Hepatic stellate cell (primary cell): ENCODE data around the gene CCL3.
"Not testable (repeated sequence)": the region's sequence is repeated elsewhere in the genome, so short reads cannot be mapped to it uniquely, and the experiment has no call there.

Experiments used
- DNase-seq: peaks from one replicate; pipeline ENCODE4 v3.0.0; 2011; ENCODE audit warnings: low spot score

Gene CCL3

GRCh38 chr17:36115649-36115977 is 25.7 kb upstream of the CCL3 start:
- DNase-seq, result not testable (repeated sequence)

GRCh38 chr17:36114971-36115648 is 25.2 kb upstream of the CCL3 start:
- DNase-seq, result not testable (repeated sequence)

- DNase-seq, result not testable (repeated sequence)
These were observed 23.2 kb upstream of the CCL3 start for GRCh38 chr17:36113131-36113530.

DNA sequence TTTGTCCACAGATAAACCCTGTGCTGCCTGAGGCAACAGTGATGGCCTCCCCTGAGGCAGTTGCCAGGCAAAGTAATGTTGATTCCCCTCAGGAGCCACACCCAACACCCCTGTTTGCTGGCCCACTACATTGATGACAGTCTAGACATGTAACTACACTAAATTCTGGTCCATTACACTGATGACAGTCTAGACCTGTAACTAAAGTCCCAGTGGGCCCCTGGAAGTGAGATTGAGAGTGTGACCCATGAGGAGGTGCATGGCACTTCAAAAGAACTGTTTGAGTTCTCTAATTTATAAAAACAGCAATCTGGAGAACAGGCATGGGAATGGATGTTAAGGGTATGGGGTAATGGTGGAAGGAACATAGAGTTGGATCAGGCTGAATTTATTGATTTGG is 22.6 kb upstream of the CCL3 start:
- DNase-seq, result no peak

DNA sequence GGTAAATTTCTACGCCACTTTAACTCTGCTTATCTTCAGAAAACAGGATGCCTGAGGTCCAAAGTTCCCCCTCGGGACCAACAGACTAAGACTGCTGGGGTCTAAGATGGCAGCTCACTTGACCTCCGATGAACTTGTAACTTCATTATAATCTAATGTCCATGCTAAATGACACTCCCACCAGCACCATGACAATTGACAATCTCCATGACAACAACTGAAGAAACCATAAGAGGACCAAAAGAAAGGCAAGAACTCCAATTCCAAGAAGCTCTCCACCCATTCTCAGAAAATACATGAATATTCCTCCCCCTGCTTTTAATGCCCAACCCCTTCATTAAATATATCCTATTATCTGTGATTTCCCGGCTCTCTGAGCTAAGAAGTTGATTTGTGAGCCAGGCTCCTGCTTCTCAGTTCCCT is 21.1 kb upstream of the CCL3 start:
- no peak for DNase-seq

DNA sequence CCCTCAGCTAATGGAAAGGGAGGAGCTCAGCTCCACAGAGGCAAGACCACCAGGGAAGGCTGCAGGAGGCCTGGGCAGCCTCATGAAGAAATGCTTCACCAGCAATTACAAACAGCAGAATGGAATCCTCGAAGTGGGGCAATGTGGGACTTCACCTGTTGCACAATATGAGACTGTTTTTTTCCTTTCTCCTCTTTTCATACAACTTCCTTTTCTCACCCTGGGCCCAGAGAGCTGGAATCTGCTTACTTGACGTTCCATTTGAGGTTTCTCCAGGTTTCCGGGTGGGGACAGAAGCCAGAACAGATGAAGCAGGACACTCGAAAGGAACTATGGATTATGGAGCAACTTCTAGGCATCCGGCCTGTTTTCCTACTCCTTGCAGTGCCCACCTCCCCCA is 18.3 kb upstream of the CCL3 start:
- not testable (repeated sequence) for DNase-seq

- no peak for DNase-seq
These were observed 17.7 kb upstream of the CCL3 start for GRCh38 chr17:36107660-36108059.

DNA sequence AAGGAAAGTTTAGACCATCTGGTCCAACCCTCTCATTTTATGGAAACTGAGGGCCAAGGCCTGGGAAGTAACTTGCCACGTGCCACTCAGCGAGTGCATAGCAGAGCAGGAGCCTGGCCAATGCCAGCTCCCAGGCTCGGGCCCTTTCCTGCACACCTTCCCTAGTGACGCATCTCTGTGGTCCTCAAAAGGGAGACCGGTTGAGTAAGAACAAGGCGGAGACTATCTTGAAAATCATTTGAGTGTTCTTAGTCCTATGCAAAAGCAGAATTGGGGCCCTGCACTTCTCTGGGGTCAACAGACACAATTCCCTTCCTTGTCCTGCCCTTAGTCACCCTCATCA is 16.5 kb upstream of the CCL3 start:
- no peak for DNase-seq

- no peak for DNase-seq
These were observed 16.0 kb upstream of the CCL3 start for GRCh38 chr17:36105781-36106492.

- DNase-seq, result no peak
These were observed 14.8 kb upstream of the CCL3 start for GRCh38 chr17:36104701-36105181.

DNA sequence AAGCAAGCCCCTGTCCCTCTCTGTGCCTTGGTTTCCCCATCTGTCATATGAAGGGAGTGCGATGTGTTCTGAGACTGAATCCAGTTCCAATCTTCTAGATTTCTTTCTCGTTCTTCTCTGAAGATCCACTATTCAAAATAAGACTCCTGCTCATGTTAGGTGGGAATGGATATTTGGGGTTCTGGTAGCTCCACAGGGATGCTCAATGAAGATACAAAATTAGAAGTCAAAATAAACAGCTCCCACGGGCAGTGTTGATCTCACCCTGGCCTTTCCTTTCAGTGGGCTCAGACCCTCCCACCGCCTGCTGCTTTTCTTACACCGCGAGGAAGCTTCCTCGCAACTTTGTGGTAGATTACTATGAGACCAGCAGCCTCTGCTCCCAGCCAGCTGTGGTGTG is 14.3 kb upstream of the CCL3 start:
- not testable (repeated sequence) for DNase-seq

- not testable (repeated sequence) for DNase-seq
These were observed 13.5 kb upstream of the CCL3 start, which contains the start of gene CCL4 for GRCh38 chr17:36103401-36103975. TSS of gene CCL4 (plus strand) at chr17:36103827. CDS start at chr17:36103906, 79 bp downstream.

- not testable (repeated sequence) for DNase-seq
These were observed 9.1 kb upstream of the CCL3 start for GRCh38 chr17:36099004-36099403.

DNA sequence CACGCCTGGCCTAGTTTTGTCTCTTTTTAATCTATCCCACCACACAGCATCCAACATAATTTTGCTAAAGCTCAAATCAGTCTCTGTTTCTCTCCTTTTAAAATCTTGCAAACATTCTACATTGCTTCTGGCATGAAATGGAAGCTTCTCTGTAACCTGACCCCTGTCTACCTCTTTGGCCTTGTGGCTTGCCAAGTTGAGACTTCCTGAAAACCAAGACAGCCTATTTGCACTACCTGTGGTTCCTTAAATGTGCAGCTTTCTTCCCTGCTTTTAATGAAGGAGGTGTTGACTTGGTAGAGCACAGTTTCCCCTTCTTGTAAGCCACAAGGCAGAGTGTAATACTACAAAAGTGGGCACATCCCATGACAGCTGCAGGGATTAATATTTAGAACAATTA is 6.0 kb upstream of the CCL3 start:
- no peak for DNase-seq

GRCh38 chr17:36094746-36095145 is 4.8 kb upstream of the CCL3 start:
- no peak for DNase-seq

GRCh38 chr17:36094232-36094631 is 4.3 kb upstream of the CCL3 start:
- DNase-seq, result no peak

GRCh38 chr17:36092715-36093114 is 2.8 kb upstream of the CCL3 start:
- not testable (repeated sequence) for DNase-seq

- DNase-seq, result no peak
These were observed 2.3 kb upstream of the CCL3 start for GRCh38 chr17:36092230-36092629.

- DNase-seq, result no peak
These were observed 541 bp downstream of the CCL3 start for GRCh38 chr17:36089339-36089865.

DNA sequence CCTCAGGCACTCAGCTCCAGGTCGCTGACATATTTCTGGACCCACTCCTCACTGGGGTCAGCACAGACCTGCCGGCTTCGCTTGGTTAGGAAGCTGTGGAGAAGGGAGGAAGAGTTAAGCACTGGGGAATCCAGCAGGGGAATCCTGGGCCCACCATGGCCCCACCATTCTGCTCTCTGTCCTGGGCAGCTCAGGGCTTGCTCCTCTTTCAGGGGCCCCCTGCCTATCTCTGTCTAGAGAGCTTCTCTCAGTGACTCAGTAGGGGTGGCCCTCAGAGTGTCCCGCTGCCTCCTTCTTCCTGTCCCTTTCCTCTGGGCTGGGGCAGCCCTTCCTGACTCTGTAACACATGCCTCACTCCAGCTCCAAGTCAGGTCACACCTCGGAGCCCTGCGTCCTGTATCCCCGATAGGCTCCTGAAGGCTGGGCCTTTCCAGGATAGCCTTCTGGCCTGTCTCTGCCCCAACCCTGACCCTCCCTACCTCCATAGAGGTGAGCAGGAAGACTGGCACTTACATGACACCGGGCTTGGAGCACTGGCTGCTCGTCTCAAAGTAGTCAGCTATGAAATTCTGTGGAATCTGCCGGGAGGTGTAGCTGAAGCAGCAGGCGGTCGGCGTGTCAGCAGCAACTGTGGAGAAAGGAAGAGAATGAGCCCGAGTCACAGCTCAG is 1.1 kb downstream of the CCL3 start:
- DNase-seq, result no peak

DNA sequence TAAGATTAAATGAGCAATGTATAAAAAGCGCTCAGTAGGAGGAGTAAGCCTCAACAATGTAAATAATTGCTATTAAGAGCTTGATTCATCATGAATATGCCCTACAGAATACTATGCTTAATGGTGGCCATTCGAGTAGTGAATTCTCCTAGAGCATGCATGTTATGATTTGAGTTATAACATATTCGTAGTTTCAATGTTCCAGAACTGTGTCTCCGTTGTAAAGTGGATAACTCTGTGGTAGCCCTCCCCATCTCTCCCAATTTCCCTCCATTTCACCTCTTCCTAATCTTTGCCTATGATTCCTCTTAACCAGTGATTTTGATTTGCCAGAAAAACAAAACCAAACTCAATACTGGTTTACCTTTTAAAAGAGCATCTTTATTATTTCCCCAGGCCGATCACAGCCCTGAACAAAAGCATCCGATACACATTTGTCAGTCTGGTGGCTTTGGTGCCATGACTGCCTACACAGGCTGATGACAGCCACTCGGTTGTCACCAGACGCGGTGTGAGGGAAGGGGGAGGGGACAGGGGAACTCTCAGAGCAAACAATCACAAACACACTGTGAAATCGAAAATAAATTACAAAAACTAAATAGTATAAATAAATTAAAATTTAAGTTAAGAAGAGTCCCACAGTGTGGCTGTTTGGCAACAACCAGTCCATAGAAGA is 1.9 kb downstream of the CCL3 start:
- not testable (repeated sequence) for DNase-seq

GRCh38 chr17:36087471-36087870 is 2.5 kb downstream of the CCL3 start:
- DNase-seq, result not testable (repeated sequence)
